PFSK-1 (cell line): ENCODE results near the gene CCDC77. TPM values are rescaled to one million over a fixed set of nuclear protein-coding genes. Genes with fewer than 3 reads are reported as not detected.
A peak's percentile ranks its signal among the peaks of the same experiment; 100 is the strongest.

Experiments used
- FOXP2 ChIP-seq: optimal IDR thresholded peaks from 2 replicates; pipeline ENCODE3; 2011; ENCODE audit warnings: borderline replicate concordance, control low read depth, inconsistent platforms; ENCODE audit not compliant: insufficient read depth; ENCODE audit errors: extremely low read length, extremely low read depth
- POLR2AphosphoS5 ChIP-seq: IDR thresholded peaks from 2 replicates; pipeline ENCODE4 v1.6.1; 2012; ENCODE audit warnings: low read depth, mild to moderate bottlenecking, control low read depth, low read length, moderate library complexity
- SIN3A ChIP-seq: IDR thresholded peaks from 2 replicates; pipeline ENCODE4 v1.6.1; 2012; ENCODE audit warnings: mild to moderate bottlenecking, low read length, moderate library complexity, borderline replicate concordance; ENCODE audit not compliant: insufficient read depth
- TAF1 ChIP-seq: IDR thresholded peaks from 2 replicates; pipeline ENCODE4 v1.6.1; 2012; ENCODE audit warnings: low read length, control low read depth, borderline replicate concordance; ENCODE audit not compliant: insufficient read depth
- polyA plus RNA-seq: library from polyadenylated mRNA; unstranded; fragments of >200 nt; gene quantifications from one replicate; pipeline ENCODE4 v1.2.1, GENCODE V29; 2012; ENCODE audit warnings: low read depth, missing spikeins; ENCODE audit not compliant: insufficient read length
- TF ChIP-seq, protein P1 (sequence below), 2 experiments: IDR thresholded peaks; 2 replicates each; pipeline versions ENCODE4 v1.6.1 to v1.8.0; 2011 to 2012; ENCODE audit warnings: low read depth in 2 of 2, low read length in 2 of 2, control low read depth in 1 of 2, inconsistent platforms in 1 of 2, mild to moderate bottlenecking in 1 of 2, moderate library complexity in 1 of 2; ENCODE audit not compliant: insufficient read depth in 1 of 2

Gene CCDC77
- polyA plus RNA-seq: 9.6 TPM

- TF ChIP-seq, protein P1, sequence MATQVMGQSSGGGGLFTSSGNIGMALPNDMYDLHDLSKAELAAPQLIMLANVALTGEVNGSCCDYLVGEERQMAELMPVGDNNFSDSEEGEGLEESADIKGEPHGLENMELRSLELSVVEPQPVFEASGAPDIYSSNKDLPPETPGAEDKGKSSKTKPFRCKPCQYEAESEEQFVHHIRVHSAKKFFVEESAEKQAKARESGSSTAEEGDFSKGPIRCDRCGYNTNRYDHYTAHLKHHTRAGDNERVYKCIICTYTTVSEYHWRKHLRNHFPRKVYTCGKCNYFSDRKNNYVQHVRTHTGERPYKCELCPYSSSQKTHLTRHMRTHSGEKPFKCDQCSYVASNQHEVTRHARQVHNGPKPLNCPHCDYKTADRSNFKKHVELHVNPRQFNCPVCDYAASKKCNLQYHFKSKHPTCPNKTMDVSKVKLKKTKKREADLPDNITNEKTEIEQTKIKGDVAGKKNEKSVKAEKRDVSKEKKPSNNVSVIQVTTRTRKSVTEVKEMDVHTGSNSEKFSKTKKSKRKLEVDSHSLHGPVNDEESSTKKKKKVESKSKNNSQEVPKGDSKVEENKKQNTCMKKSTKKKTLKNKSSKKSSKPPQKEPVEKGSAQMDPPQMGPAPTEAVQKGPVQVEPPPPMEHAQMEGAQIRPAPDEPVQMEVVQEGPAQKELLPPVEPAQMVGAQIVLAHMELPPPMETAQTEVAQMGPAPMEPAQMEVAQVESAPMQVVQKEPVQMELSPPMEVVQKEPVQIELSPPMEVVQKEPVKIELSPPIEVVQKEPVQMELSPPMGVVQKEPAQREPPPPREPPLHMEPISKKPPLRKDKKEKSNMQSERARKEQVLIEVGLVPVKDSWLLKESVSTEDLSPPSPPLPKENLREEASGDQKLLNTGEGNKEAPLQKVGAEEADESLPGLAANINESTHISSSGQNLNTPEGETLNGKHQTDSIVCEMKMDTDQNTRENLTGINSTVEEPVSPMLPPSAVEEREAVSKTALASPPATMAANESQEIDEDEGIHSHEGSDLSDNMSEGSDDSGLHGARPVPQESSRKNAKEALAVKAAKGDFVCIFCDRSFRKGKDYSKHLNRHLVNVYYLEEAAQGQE (IDR thresholded peaks at IDR 0.05; ENCODE audit: insufficient read depth in 1 of 2, low read depth in 2 of 2, low read length in 2 of 2): 0 out of 4 replicates have a peak, but pooled peaks of 1 of the 2 experiments have one; percentile 41
- TF ChIP-seq FOXP2 (peak; percentile 75), POLR2AphosphoS5 (peak; percentile 90), TAF1 (no peak), SIN3A (peak; percentile 77; the same call in 1 of the 2 replicates)
These were observed at the start of gene CCDC77 for GRCh38 chr12:401235-402028. Gene CCDC77, plus strand, starts transcription at chr12:401644. Its CDS starts 7,740 bp downstream, at chr12:409384.

GRCh38 chr12:356276-356988 is 45.0 kb upstream of the CCDC77 start:
- TF ChIP-seq SIN3A (no peak), TAF1 (no peak), FOXP2 (no peak), POLR2AphosphoS5 (no peak)
- TF ChIP-seq, protein P1 (IDR thresholded peaks at IDR 0.05; ENCODE audit: insufficient read depth in 1 of 2, low read depth in 2 of 2, low read length in 2 of 2): no peak

DNA sequence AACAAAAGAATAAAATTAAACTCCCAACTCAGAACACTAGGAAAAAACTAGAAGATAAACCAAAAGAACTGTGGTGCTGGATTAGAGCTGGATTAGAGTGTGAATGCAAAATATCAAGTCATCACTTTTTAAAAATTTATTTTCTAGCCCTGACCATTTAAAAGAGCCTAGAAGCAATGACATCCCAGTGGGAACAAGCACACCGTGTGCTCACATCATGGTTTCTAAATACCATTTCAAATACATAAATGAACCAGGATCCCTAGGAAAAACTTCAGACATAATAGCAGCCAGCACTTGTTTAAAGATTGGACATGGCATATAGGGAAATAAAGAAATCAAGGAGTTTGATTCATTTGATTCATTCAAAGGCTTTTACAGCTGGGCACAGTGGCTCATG is 42.4 kb upstream of the CCDC77 start:
- TF ChIP-seq SIN3A: no peak
- TF ChIP-seq, protein P1 (IDR thresholded peaks at IDR 0.05; ENCODE audit: insufficient read depth in 1 of 2, low read depth in 2 of 2, low read length in 2 of 2): no peak
- TF ChIP-seq TAF1: no peak
- no peak for TF ChIP-seq FOXP2
- no peak for TF ChIP-seq POLR2AphosphoS5

- no peak for TF ChIP-seq POLR2AphosphoS5
- TF ChIP-seq TAF1: no peak
- TF ChIP-seq FOXP2: no peak
- TF ChIP-seq, protein P1 (IDR thresholded peaks at IDR 0.05; ENCODE audit: insufficient read depth in 1 of 2, low read depth in 2 of 2, low read length in 2 of 2): no peak
- TF ChIP-seq SIN3A: no peak
These were observed 34.6 kb upstream of the CCDC77 start for GRCh38 chr12:366820-367219.
